K562 (cell line): ENCODE measurements around the gene ETFRF1. TPM values are rescaled to one million over a fixed set of nuclear protein-coding genes. Genes with fewer than 3 reads are reported as not detected.

Experiments
- ATAC-seq: fragments of 200-7000 bp; cut with Tn5 transposase; 3 replicates; pipeline ENCODE4 v1.9.1; 2020; ENCODE audit warnings: moderate library complexity
- BruUV-seq: library from RNA; stranded (reverse); fragments of 400-500 nt; replicated peaks from 2 replicates; lab custom pipeline; 2021; lab: Mats Ljungman, UMichigan
- CTCF ChIA-PET: fragments of 300-600 bp; formaldehyde crosslinking; extraction: SDS; loops from one replicate; lab custom pipeline; 2021; ENCODE audit warnings: low intra/inter-chr PET ratio; lab: Yijun Ruan, JAX
- POLR2A ChIA-PET: fragments of 300-600, 350-650 bp; sonication (Branson Sonifier 250); formaldehyde crosslinking; extraction: SDS; loops from one replicate; lab custom pipeline; 2021; ENCODE audit warnings: antibody characterized with exemption, inconsistent platforms; lab: Yijun Ruan, JAX
- DNase-seq, 4 experiments: peaks; one replicate each; pipeline versions ENCODE4 v3.0.0 to v3.0.0-alpha.2; 2011 to 2018; ENCODE audit warnings: low spot score in 3 of 4, mixed read lengths in 3 of 4; ENCODE audit errors: extremely low read depth in 1 of 4
- FAIRE-seq: peaks from 2 replicates; lab custom pipeline; 2011; peaks lifted over from hg19 to GRCh38; lab: Jason Lieb, UNC
- H2AFZ ChIP-seq: 2 replicates; pipeline ENCODE4 v1.6.0; 2011; ENCODE audit warnings: low read depth, low read length, control low read depth, inconsistent platforms
- H3K27ac ChIP-seq: fragments of 200-600 bp; 3 replicates; pipeline ENCODE4 v1.8.0; 2011; ENCODE audit warnings: low read depth, mild to moderate bottlenecking, control low read depth, inconsistent platforms, low read length, moderate library complexity, mixed read lengths; ENCODE audit errors: extremely low read depth
- H3K27me3 ChIP-seq, 2 experiments: fragments of 300-600 bp in 1 of 2; 2 replicates in 1 of 2; 3 replicates in 1 of 2; pipeline versions ENCODE4 v1.6.0 to v1.8.0; 2011; ENCODE audit warnings: inconsistent platforms in 2 of 2, low read length in 2 of 2, mild to moderate bottlenecking in 1 of 2, mixed read lengths in 1 of 2, moderate library complexity in 1 of 2; ENCODE audit not compliant: control insufficient read depth in 2 of 2, insufficient read depth in 2 of 2
- H3K36me3 ChIP-seq: fragments of 300-600 bp; 3 replicates; pipeline ENCODE4 v1.8.0; 2011; ENCODE audit warnings: mild to moderate bottlenecking, low read length, inconsistent platforms; ENCODE audit not compliant: control insufficient read depth, insufficient read depth
- H3K4me1 ChIP-seq, 2 experiments: fragments of 200-600 bp in 1 of 2; replicated peaks in 1 of 2; 2 replicates in 1 of 2; 3 replicates in 1 of 2; pipeline versions ENCODE4 v1.5.1 to v1.8.0; 2011; ENCODE audit warnings: inconsistent platforms in 2 of 2, low read length in 2 of 2, mild to moderate bottlenecking in 1 of 2, mixed read lengths in 1 of 2, moderate library complexity in 1 of 2; ENCODE audit not compliant: control insufficient read depth in 2 of 2, insufficient read depth in 2 of 2
- H3K4me2 ChIP-seq: 2 replicates; pipeline ENCODE4 v1.6.1; 2011; ENCODE audit warnings: low read length, control low read depth, inconsistent platforms, mixed read lengths; ENCODE audit not compliant: insufficient read depth
- H3K4me3 ChIP-seq: fragments of 200-600 bp; sonication (generic), shearing (Covaris generic); 2 replicates; pipeline ENCODE4 v1.5.1; 2016; ENCODE audit warnings: control low read depth, inconsistent platforms
- H3K79me2 ChIP-seq: fragments of 200-600 bp; 3 replicates; pipeline ENCODE4 v1.8.0; 2011; ENCODE audit warnings: low read length, inconsistent platforms; ENCODE audit not compliant: control insufficient read depth, insufficient read depth
- H3K9ac ChIP-seq, 2 experiments: 2 replicates each; pipeline versions ENCODE4 v1.6.0 to v1.6.1; 2011; ENCODE audit warnings: low read depth in 2 of 2, low read length in 2 of 2, control low read depth in 1 of 2, inconsistent platforms in 1 of 2, mild to moderate bottlenecking in 1 of 2, mixed read lengths in 1 of 2; ENCODE audit not compliant: insufficient read depth in 1 of 2
- H3K9me1 ChIP-seq: one replicate; pipeline ENCODE4 v1.6.0; 2011; ENCODE audit warnings: inconsistent platforms, mild to moderate bottlenecking, low read length, moderate library complexity; ENCODE audit not compliant: control insufficient read depth, insufficient read depth
- H3K9me3 ChIP-seq: replicated peaks from 2 replicates; pipeline ENCODE4 v1.5.1; 2011; ENCODE audit warnings: low read depth, low read length, inconsistent platforms; ENCODE audit not compliant: control insufficient read depth, insufficient read depth
- H4K20me1 ChIP-seq: replicated peaks from 2 replicates; pipeline ENCODE4 v1.6.1; 2011; ENCODE audit warnings: low read length, inconsistent platforms, mixed read lengths; ENCODE audit not compliant: control insufficient read depth, insufficient read depth
- ARID1B ChIP-seq: fragments of 450-650 bp; IDR thresholded peaks from 2 replicates; pipeline ENCODE4 v1.6.1; 2016; ENCODE audit warnings: antibody characterized with exemption, mild to moderate bottlenecking, inconsistent platforms
- CEBPB ChIP-seq: fragments of 450-650 bp; IDR thresholded peaks from 2 replicates; pipeline ENCODE4 v1.6.1; 2016; ENCODE audit warnings: missing genetic modification characterization, missing compliant biosample characterization
- CEBPG ChIP-seq, 3 experiments: fragments of 200-800 bp in 1 of 3; sonication (Bioruptor generic) in 1 of 3; sonication (generic) in 1 of 3; formaldehyde crosslinking in 1 of 3; IDR thresholded peaks in 2 of 3; conservative IDR thresholded peaks in 1 of 3; 2 replicates each; pipeline versions ENCODE4 v1.6.1 to v1.8.0; 2016 to 2022; ENCODE audit warnings: missing compliant biosample characterization in 2 of 3, missing genetic modification characterization in 2 of 3, mild to moderate bottlenecking in 1 of 3, missing genetic modification reagents in 1 of 3
- EGR1 ChIP-seq: fragments of 450-650 bp; conservative IDR thresholded peaks from 2 replicates; pipeline ENCODE4 v1.6.1; 2017; ENCODE audit warnings: mild to moderate bottlenecking
- ETV6 ChIP-seq, 3 experiments: fragments of 150-350 bp in 1 of 3; sonication (generic) in 1 of 3; formaldehyde crosslinking in 1 of 3; IDR thresholded peaks; 2 replicates each; pipeline versions ENCODE4 v1.6.1 to v1.8.0; 2014 to 2022; ENCODE audit warnings: borderline replicate concordance in 2 of 3, low read depth in 2 of 3, antibody characterized with exemption in 1 of 3, low read length in 1 of 3, mild to moderate bottlenecking in 1 of 3, missing genetic modification reagents in 1 of 3
- FOSL1 ChIP-seq: fragments of 200-800 bp; sonication (Bioruptor generic); conservative IDR thresholded peaks from 2 replicates; pipeline ENCODE4 v1.6.1; 2016; ENCODE audit warnings: missing genetic modification characterization, missing compliant biosample characterization
- MEF2D ChIP-seq: conservative IDR thresholded peaks from 2 replicates; pipeline ENCODE4 v1.6.1; 2016; ENCODE audit warnings: low read depth, missing genetic modification characterization, missing compliant biosample characterization
- NEUROD1 ChIP-seq: fragments of 150-350 bp; IDR thresholded peaks from 2 replicates; pipeline ENCODE4 v1.6.1; 2014; ENCODE audit warnings: borderline replicate concordance, low read length, low read depth; ENCODE audit not compliant: partially characterized antibody
- POLR3G ChIP-seq: IDR thresholded peaks from 2 replicates; pipeline ENCODE4 v1.6.1; 2011; ENCODE audit not compliant: insufficient read length, insufficient replicate concordance; ENCODE audit errors: extremely low read depth
- RBM14 ChIP-seq: fragments of 200-400 bp; formaldehyde crosslinking; IDR thresholded peaks from 2 replicates; pipeline ENCODE4 v1.6.1; 2018; ENCODE audit warnings: low read depth, mild to moderate bottlenecking, low read length, moderate library complexity, borderline replicate concordance; ENCODE audit not compliant: insufficient read depth
- STAT5A ChIP-seq: IDR thresholded peaks from 2 replicates; pipeline ENCODE4 v1.6.1; 2012; ENCODE audit warnings: low read length, inconsistent platforms, borderline replicate concordance
- TAF15 ChIP-seq: fragments of 200-400 bp; formaldehyde crosslinking; IDR thresholded peaks from 2 replicates; pipeline ENCODE4 v1.6.1; 2017; ENCODE audit warnings: mild to moderate bottlenecking, low read depth, low read length, moderate library complexity
- TBL1XR1 ChIP-seq, 2 experiments: IDR thresholded peaks; 2 replicates each; pipeline ENCODE4 v1.6.1; 2012; ENCODE audit warnings: improper control_type of control experiment in 2 of 2, low read length in 2 of 2, mild to moderate bottlenecking in 1 of 2
- ZNF589 ChIP-seq: fragments of 200-800 bp; sonication (Bioruptor generic); IDR thresholded peaks from 2 replicates; pipeline ENCODE4 v1.6.1; 2016; ENCODE audit warnings: low read depth, missing genetic modification characterization, missing compliant biosample characterization
- WGBS: fragments of 100-300 bp; shearing (Covaris generic); methylation state at CpG from one replicate; pipeline ENCODE4 v1.1.6; 2016; ENCODE audit warnings: low coverage, mixed read lengths; ENCODE audit not compliant: insufficient coverage; ENCODE audit errors: missing lambda C conversion rate; 5-methylcytosine and 5-hydroxymethylcytosine counted together
- in situ Hi-C: fragments of 300-500 bp; cut with MboI; formaldehyde crosslinking; loops from 4 replicates; pipeline ENCODE4 v1.15.0; 2018; ENCODE audit warnings: inconsistent platforms, mixed read lengths
- intact Hi-C: fragments of 100-400 bp; cut with micrococcal nuclease; formaldehyde crosslinking; loops from 2 replicates; pipeline ENCODE4 v1.14.2; 2022
- polyA plus RNA-seq, 8 experiments: library from polyadenylated mRNA; depleted of rRNA in 4 of 8; stranded (reverse) in 5 of 8; unstranded in 3 of 8; fragments of >200 nt; fragmentation: Nextera tagmentation in 2 of 8; fragmentation: Illumina TruSeq in 1 of 8; extraction: Ambion mirVana in 2 of 8; extraction: Trizol in 1 of 8; gene quantifications; 2 replicates each; pipeline versions ENCODE4 v1.2.1 to v1.2.3, GENCODE V29; 2011 to 2014; ENCODE audit warnings: inconsistent platforms in 1 of 8, missing spikeins in 1 of 8
- total RNA-seq, 7 experiments: library from RNA; depleted of rRNA in 6 of 7; stranded (reverse); fragments of >200 nt in 6 of 7; fragmentation: Illumina TruSeq in 2 of 7; extraction: Trizol in 2 of 7; gene quantifications; 2 replicates each; pipeline versions ENCODE4 v1.2.1 to v1.2.3, GENCODE V29; 2011 to 2021; ENCODE audit warnings: low replicate concordance in 1 of 7
- TF ChIP-seq, protein P1 (sequence below), 2 experiments: fragments of 450-650 bp; conservative IDR thresholded peaks; 2 replicates each; pipeline ENCODE4 v1.6.1; 2017; ENCODE audit warnings: mild to moderate bottlenecking in 2 of 2, moderate library complexity in 2 of 2
- TF ChIP-seq, protein P2 (sequence below): fragments of 450-650 bp; formaldehyde crosslinking; IDR thresholded peaks from 2 replicates; pipeline ENCODE4 v1.4.0; 2020; ENCODE audit warnings: mild to moderate bottlenecking, mixed read lengths
- TF ChIP-seq, protein P3 (sequence below): fragments of 250-450 bp; sonication (Bioruptor Pico); IDR thresholded peaks from 2 replicates; pipeline ENCODE4 v1.8.0; 2022; ENCODE audit warnings: inconsistent platforms, mild to moderate bottlenecking, moderate library complexity, borderline replicate concordance

ETFRF1 gene
- total and polyA plus RNA-seq, 9 of the 15 experiments (the other 6 are each of a cell fraction or from before 2014, with no cell fraction given), result 16.1 to 107 (median 33.7) TPM

DNA sequence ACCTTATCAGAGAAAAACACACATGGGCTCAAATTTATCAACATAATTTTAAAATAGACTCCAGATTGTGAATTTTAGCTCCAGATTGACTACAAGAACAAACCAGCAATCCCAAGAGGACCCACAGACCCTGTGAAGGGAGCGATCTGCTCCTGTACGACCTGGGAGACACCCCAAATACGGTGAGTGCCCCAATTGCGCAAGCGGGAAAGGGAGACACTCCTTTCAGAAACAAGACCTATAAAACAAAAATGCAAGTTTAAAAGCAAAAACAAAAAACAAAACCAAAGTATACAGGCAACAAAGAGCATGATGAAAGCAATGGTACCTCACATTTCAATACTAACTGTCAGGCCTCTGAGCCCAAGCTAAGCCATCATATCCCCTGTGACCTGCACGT, 32.2 kb upstream of the ETFRF1 start:
- Histone ChIP-seq H2AFZ (no peak overlapping the region), H3K4me2 (no peak overlapping the region), H3K27ac (no peak overlapping the region), H3K4me3 (no peak overlapping the region), H3K79me2 (no peaks in the 10 kb centered on the region), H3K9me3 (no peaks in the 10 kb centered on the region), H3K9ac (no peak overlapping the region), H3K9me1 (no peaks in the 10 kb centered on the region), H3K4me1 (no peaks in the 10 kb centered on the region), H4K20me1 (no peaks in the 10 kb centered on the region), H3K27me3 (peaks cover 0 to 14% of the 10 kb centered on the region in 2 experiments; a peak in 2 of 5 replicates), H3K36me3 (no peaks in the 10 kb centered on the region)
- POLR2A ChIA-PET, result no interaction called here
- no peak for DNase-seq
- intact Hi-C loops, result no loop called here
- in situ Hi-C loops, result no loop called here
- ATAC-seq, result no peak
- no TSS peak for BruUV-seq
- WGBS, result 11% methylated on average over 6 of the region's 6 CpGs
- FAIRE-seq, result no peak
- CTCF ChIA-PET, result no interaction called here
- TF ChIP-seq, protein P1, sequence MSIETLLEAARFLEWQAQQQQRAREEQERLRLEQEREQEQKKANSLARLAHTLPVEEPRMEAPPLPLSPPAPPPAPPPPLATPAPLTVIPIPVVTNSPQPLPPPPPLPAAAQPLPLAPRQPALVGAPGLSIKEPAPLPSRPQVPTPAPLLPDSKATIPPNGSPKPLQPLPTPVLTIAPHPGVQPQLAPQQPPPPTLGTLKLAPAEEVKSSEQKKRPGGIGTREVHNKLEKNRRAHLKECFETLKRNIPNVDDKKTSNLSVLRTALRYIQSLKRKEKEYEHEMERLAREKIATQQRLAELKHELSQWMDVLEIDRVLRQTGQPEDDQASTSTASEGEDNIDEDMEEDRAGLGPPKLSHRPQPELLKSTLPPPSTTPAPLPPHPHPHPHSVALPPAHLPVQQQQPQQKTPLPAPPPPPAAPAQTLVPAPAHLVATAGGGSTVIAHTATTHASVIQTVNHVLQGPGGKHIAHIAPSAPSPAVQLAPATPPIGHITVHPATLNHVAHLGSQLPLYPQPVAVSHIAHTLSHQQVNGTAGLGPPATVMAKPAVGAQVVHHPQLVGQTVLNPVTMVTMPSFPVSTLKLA (conservative IDR thresholded peaks at IDR 0.05), result no peak
- TF ChIP-seq CEBPG (CRISPR knock-in tag; IDR thresholded peaks at IDR 0.05), result no peak
- TF ChIP-seq CEBPG (tag; conservative IDR thresholded peaks at IDR 0.05 in 1 of 2, IDR thresholded peaks at IDR 0.05 in 1 of 2), result peak in 1 of 2 experiments; percentile 46; a peak in 1 of 4 replicates
- TF ChIP-seq TBL1XR1 (IDR thresholded peaks at IDR 0.05; ENCODE audit: low read length in 2 of 2), result no peak
- TF ChIP-seq MEF2D (tag), result no peak
- no peak for TF ChIP-seq TAF15
- 0 out of 2 replicates have a peak, but pooled peaks have one; percentile 3 for TF ChIP-seq ARID1B
- no peak for TF ChIP-seq POLR3G
- no peak for TF ChIP-seq ZNF589 (CRISPR knock-in tag)
- no peak for TF ChIP-seq NEUROD1
- TF ChIP-seq ETV6 (IDR thresholded peaks at IDR 0.05; ENCODE audit: borderline replicate concordance in 1 of 2, low read depth in 2 of 2, low read length in 1 of 2), result no peak
- no peak for TF ChIP-seq ETV6 (CRISPR knock-in tag; IDR thresholded peaks at IDR 0.05; ENCODE audit: borderline replicate concordance)
- TF ChIP-seq, protein P2, sequence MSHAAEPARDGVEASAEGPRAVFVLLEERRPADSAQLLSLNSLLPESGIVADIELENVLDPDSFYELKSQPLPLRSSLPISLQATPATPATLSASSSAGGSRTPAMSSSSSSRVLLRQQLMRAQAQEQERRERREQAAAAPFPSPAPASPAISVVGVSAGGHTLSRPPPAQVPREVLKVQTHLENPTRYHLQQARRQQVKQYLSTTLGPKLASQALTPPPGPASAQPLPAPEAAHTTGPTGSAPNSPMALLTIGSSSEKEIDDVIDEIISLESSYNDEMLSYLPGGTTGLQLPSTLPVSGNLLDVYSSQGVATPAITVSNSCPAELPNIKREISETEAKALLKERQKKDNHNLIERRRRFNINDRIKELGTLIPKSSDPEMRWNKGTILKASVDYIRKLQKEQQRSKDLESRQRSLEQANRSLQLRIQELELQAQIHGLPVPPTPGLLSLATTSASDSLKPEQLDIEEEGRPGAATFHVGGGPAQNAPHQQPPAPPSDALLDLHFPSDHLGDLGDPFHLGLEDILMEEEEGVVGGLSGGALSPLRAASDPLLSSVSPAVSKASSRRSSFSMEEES (CRISPR knock-in tag), result no peak
- peak; percentile 83 for TF ChIP-seq CEBPB (tag)
- no peak for TF ChIP-seq FOSL1 (tag)
- no peak for TF ChIP-seq RBM14
- TF ChIP-seq STAT5A, result no peak
- no peak for TF ChIP-seq EGR1
- TF ChIP-seq, protein P3, sequence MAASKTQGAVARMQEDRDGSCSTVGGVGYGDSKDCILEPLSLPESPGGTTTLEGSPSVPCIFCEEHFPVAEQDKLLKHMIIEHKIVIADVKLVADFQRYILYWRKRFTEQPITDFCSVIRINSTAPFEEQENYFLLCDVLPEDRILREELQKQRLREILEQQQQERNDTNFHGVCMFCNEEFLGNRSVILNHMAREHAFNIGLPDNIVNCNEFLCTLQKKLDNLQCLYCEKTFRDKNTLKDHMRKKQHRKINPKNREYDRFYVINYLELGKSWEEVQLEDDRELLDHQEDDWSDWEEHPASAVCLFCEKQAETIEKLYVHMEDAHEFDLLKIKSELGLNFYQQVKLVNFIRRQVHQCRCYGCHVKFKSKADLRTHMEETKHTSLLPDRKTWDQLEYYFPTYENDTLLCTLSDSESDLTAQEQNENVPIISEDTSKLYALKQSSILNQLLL, result no peak
